ENCODE data around the gene CHST2.

Gene CHST2

GRCh38 chr3:143170676-143171075 is 51.1 kb downstream of the CHST2 start:
- no peak for DNase-seq

- DNase-seq, result no peak
These were observed 51.8 kb downstream of the CHST2 start for GRCh38 chr3:143171141-143171980.

- no peak for DNase-seq
These were observed 52.7 kb downstream of the CHST2 start for GRCh38 chr3:143172062-143172794.

GRCh38 chr3:143172795-143173145 is 53.2 kb downstream of the CHST2 start:
- peak; percentile 32 for DNase-seq

GRCh38 chr3:143173242-143173641 is 53.7 kb downstream of the CHST2 start:
- DNase-seq, result no peak
